GM11168 (cell line): Measurements from ENCODE around the gene ANKRD34A.

Experiments
- in situ Hi-C: fragments of 300-500 bp; cut with MboI; formaldehyde crosslinking; loops from one replicate; pipeline ENCODE4 v1.12.0; 2022; ENCODE audit warnings: low sequenced_read_pairs; ENCODE audit not compliant: unreplicated experiment

Gene ANKRD34A

GRCh38 chr1:145917595-145917994 is 46.8 kb downstream of the ANKRD34A start:
- in situ Hi-C loops, result no loop called here

- in situ Hi-C loops, result no loop called here
These were observed 47.6 kb downstream of the ANKRD34A start for GRCh38 chr1:145916745-145917144.

- in situ Hi-C loops, result no loop called here
These were observed 52.2 kb downstream of the ANKRD34A start for GRCh38 chr1:145912128-145912641.
